NCI-H1436 (cell line): ENCODE data around the gene BMERB1.

ENCODE experiments used
- DNase-seq: peaks from one replicate; lab custom pipeline; 2025; lab: John Stamatoyannopoulos, UW

Gene BMERB1

DNA sequence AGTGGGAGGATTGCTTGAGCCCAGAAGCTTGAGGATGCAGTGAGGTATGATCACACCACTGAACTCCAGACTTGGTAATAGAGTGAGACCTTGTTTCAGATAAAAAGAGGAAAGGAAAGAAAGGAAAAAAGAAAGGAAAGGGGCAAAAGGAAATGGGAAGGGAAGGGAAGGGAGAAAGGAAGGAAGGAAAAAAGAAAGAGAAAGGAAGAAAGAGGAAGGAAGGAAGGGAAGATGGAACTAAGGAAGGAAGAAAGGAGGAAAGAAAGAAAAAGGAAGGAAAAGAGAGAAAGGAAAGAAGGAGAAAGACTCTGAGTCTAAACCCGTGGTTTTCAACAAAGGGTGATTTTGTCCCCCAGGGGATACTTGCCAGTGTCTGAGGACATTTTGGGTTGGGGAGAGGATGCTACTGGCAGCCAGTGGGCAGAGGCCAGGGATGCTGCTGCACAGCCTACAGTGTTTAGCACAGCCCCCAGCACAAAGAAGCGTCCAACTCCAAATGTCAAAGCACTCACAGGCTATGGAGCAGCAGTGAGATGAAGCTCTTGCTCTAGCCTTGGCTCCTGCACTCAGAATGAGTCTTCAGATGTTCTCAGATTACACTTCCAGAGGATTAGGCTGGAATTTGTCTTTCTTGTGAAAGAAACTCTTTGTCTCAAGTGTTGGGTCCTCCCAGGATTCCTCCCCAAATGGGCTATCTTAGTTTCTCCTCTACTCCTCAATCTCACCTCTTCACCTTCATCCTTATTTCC, 64.2 kb downstream of the BMERB1 start:
- DNase-seq = no peak

DNA sequence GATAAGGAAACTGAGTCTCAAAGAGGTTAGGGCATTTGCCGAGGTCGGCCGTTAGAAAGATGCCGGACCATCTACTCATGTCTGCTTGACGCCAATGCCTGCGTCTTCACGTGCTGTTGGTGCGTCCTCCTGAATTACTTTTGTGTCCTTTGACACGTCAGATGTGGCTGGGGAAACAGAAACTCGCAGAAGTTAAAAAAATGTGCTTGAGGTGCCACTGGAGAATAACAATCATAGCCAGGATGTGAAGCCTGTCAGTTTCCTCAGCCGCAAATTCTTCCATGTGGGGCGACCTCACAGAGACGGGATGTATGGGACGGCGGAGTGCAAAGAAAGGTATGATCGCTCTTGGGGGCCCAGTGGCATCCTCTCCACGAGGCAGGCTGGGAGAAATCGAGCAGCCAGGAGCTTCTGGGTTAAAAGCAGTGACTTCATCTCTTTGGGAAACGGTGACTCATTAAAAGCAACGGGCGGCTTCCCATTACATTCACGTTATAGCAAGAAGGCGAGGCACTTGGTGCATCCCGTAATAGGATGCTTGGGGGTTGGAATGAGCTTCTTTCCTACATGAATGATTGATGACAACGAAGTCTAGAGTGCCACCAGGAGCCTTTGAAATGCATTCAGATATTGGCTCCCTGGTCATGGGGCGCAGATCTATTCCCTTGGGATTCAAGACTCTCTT, 67.8 kb downstream of the BMERB1 start:
- no peak for DNase-seq

DNA sequence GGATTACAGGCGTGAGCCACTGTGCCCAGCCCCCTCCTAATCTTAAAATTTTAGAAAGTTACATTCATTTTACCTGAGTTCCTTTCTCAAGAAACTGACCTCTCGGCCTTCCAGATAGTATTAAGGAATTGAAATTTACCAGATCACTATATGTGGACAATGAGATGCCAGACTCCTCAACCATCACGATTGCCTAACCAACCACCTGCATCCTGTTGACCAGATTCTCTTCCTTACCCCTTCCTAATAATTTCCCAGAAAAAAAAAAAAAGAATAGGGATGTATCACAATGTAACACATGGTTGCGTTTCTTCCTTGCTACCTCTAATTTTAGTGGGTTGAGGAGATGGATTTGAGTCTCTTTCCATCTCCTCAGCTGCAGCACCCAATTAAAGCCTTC, 72.1 kb downstream of the BMERB1 start:
- DNase-seq = no peak

DNA sequence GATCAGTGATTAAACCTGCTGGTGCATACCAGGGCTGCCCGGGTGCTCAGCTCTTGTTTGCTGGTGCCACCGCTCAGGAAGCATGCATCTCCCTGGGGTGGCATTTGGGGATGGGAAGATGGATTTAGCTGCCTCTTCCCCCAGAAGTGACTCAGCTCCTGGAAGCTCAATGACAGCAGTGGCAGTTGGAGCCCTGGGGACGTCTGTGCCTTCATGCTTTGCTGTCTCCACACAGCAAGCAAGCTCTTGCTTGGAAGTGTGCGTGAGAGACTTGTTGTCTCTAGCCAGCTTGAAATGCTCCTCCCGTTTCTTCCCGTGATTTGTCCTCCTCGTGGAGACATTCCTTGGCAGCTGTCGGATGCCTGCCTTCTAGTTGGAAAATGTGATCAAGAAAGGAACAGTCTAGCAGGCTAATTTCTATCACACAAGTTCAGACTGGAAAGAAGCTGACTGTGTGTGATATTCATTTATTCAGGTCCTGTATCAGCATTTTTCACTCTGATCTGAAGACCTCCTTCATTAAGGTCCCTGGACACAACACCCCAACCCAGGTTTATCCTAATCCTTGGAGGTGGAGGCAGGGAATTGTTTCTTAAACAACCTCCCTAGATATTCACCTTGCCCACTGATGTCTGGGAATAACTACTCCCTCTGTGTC, 73.0 kb downstream of the BMERB1 start:
- DNase-seq = no peak

DNA sequence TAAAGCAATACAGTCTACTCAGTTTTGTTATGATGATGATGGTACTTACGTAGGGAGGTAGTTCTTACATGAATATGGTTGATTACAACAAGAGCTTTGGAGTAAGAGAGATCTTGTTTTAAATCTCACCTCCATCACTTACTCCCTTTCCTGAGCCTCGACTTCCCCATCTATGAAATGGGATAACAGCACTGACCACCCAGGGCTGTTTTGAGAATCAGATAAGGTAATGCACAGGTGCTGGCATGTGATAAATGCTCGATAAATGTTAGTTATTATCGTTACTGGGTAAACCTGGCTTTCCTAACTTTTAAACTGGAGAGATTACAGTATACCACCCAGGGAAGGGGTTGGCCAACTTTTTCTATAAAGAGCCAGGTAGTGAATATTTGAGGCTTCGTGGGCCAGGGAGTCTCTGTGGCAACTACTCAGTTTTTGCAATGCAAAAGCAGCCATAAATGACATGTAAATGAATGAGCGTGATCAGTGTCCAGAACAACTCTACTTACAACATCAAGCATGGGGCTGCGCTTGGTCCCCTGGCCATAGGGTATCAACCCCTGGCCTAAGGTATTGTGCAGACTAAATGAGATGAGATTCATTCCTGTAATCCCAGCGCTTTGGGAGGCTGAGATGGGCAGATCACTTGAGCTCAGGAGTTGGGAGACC, 73.7 kb downstream of the BMERB1 start:
- DNase-seq = no peak

DNA sequence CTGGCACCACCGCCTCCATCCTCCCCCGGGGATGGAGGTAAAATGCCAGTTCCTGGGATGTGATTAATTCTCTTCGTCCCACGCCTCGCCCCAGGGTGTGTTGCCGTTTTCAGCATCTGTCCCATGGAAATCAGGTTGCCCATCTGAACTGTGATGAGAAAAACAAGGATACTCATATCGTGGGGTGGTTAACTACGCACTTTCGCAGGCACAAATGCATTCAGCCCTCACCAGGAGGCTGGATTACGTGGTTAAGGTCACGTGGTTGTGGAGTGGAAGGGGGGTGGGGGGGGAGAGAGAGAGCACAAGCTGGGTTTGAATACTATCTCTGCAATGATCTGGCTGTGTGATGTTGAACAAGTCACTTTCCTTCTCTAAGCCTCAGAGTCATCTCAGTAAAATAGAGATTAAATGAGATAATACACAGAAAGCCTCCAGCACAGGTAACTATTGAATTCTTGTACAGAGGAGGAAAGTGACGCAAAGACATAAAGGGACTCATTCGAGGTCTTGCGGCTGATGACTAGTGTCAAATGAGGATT, 74.7 kb downstream of the BMERB1 start:
- DNase-seq = no peak

DNA sequence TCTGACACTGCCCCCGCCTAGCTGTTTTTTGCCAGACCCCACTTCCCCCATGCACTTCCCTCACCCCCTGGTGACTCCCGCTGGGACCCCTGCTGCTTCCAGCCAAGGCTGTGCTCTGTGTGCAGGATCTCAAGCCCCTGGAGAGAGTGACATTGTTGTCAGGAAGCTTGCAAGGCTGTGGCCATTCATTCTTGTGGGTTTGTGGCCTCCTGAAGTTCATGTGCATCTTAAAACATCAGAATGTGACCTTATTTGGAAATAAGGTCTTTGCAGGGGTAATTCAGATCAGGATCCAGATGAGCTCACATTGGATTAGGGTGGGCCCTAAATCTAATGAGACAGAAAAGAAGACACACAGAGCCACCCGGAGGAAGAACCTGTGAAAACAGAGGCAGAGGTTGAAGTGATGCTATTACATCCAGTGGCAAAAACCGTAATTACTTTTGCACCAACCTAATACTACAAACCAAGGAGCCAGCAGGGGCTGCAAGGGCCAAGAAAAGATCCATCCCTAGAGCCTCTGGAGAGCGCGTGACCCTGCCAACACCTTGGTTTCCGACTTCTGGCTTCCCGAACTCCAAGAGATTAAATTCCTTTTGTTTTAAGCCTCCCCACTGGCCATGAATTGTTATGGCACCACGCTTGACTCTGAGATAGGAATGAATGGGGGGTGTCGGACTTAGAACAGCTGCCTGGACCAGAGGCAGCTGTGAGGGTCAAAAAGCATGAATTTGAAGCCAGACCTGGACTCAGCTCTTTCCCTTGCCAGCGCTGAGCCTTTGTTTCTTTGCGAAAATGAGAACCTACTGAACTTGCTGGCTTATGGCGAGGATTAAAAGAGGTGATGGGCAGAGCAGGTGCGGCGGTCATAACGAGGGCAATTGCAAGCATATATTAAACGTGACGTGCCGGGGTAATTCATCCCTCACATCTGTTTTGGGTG, 75.5 kb downstream of the BMERB1 start:
- no peak for DNase-seq

DNA sequence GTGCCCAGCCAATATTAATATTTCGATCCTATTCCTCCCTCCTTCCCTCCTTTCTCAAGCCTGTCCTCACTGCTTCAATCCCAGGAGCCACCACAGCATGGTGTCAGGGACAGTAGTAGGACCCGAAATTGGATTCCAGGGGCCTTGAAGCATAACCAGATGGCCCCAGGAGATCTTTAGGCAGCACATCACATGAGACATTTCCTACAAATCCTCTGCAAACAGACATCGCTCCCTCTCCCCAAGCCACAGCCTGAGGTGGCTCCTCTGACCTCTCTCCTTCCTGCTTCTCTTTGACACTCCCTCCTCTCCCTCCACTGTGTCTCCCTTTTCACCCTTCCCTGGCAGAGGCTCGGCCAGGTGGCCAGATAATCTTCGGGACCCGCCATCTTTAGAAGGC, 76.6 kb downstream of the BMERB1 start:
- no peak for DNase-seq

DNA sequence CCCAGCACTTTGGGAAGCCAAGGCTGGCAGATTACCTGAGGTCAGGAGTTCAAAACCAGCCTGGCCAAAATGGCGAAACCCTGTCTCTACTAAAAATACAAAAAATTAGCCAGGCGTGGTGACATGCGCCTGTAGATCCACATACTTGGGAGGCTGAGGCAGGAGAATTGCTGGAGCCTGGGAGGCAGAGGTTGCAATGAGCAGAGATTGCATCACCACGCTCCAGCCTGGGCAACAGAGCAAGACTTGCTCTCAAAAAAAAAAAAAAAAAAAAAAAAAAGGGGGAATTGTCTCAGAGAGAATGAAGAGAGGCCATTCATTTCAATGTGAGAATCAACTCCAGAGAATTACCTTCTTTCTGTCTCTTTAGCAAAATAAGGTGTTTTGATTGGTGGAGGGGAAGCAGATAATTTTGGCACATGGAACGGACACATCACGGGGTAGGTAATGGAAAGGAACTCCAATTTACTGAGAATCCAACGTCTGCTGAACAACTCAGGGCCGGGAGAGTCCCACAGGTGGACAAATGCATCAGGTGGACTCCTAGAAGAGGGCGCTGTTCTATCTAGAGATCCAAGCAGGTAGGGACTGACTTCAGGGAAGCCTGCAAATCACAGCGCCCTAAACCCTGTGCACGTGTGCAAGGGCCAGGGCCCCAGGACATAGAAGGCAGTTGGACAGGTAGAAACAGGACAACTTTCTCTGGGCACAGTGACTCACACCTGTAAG, 77.5 kb downstream of the BMERB1 start:
- DNase-seq = no peak

DNA sequence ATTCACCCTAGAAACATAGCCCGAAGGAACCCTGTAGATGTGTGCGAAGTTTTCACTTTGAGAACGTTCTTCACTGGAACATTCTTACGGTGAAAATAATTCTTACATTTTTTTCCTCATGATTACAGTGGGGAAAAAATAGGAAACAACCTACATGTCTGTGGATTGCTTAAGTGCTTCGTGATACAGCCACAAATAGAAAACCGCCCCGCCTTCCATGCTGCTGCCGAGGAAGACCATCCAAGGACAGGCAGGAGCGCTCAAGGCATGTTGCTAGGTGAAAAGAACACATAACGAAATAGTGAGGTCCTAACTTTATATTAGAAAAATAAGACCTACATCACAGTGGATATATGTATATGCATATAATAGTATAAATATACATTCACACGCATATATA, 78.8 kb downstream of the BMERB1 start:
- no peak for DNase-seq

DNA sequence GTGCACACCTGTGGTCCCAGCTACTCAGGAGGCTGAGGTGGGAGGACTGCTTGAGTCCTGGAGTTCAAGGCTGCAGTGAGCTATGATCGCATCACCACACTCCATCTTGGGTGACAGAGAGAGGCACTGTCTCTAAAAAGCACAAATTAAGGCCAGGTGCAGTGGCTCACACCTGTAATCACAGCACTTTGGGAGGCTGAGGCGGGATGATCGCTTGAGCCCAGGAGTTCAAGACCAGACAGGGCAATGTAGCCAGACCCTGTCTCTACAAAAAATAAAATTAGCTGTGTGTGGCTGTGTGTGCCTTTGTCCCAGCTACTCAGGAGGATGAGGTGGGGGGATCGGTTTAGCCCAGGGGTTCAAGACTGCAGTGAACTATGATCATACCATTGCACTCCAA, 81.6 kb downstream of the BMERB1 start:
- no peak for DNase-seq

DNA sequence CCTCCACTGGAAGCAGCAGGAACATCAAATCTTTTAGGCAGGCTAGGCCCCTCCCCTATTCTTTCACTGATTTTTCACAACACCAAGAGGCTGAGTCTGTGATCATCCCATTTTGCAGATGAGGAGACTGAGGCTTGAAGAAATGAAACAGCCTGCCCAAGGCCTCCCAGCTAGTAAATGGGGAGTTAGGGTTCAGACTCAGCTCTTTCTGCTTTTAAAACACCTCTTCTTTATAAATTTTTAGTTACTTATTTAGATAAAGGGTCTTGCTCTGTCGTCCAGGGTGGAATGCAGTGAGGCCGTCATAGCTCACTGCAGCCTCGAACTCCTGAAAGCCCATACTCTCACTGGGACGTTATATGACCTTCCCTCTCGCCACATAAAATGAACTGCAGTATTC, 82.2 kb downstream of the BMERB1 start:
- no peak for DNase-seq

DNA sequence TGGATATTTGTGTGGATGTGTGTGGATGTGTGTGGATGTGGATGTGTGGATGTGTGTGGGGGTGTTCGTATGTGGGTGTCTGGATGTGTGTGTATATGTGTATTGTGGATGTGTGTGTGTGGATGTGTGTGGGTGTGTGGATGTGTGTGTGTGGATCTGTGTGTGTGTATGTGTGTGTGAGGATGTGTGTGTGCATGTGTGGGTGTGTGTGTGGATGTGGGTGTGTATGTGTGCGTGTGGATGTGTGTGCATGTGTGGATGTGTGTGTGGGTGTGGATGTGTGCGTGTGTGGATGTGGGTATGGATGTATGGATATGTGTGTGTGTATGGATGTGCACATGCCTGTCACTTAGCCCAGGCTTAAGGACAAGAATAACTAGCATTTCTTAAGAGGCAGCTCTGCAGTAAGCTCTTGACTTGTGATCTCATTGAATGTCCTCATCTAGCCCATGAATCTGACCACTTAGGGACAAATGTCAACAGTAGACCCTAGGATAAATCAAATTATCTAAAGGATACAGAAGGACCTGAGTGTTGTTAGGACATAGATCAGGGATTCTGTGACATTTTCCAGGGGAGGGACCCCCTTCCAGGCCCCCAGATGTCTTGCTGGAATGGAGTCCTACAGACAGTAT, 83.5 kb downstream of the BMERB1 start:
- DNase-seq = no peak

DNA sequence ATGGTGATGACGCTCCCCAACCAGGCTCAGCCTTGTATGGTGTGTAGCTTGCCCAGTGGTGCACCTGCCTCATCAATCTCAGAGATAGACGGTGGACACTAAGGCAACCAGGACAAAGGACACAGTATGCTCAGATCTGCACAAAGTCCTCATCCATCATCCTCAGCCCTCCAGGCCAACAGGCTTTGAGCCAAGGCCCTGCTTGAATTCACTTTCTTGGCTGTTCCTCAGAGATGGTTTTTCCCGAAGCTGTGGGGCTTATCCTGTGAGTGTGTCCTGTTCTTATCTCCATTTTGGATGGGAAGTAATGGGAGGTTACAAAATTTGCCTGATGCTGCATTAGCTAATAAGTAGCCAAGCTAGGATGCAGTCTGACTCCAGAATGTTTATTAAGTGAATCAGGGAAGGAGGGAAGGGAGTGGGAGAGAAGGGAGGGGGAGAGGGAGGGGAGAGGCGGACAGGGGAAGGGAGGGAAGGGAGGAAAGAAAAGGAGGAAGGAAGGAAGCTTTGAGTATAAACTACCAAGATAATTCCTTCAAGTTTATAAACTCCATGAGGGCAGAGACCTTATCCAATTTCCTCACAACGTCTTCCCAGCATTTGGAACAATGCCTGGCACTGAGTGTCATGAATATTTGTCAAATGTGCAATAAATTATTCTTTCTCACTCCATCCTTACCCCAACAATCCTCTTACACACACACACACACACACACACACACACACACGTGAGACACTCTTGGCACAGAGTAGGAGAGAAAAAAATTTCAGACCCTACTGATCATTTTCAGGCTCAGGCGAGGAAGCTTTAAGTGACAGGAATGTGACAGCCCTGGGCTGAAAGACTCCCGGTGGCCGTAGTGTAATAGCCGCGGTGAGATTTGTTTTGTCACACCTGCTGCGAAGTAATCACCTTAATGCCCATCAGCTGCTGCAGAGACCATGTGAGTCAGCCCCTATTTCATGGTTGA, 84.3 kb downstream of the BMERB1 start:
- DNase-seq = no peak

DNA sequence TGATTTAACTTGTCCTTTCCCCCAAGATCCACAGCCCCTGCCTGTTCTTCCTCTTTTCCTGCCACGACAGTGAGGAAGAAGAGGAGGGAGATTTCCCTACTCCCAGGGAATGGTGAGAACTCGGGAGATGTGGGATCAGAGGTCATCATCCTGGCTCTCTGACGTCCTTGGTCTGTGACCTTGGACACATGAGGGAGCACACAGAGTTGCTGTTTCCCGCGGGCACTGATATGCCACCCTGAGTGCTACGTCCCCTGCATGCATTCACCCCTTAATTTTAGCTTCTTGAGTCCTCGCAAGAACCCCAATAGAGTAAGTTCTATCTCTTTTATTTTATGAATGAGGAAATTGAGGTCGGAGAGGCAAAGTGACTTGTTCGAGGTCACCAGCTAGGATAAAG, 85.4 kb downstream of the BMERB1 start:
- DNase-seq = no peak

DNA sequence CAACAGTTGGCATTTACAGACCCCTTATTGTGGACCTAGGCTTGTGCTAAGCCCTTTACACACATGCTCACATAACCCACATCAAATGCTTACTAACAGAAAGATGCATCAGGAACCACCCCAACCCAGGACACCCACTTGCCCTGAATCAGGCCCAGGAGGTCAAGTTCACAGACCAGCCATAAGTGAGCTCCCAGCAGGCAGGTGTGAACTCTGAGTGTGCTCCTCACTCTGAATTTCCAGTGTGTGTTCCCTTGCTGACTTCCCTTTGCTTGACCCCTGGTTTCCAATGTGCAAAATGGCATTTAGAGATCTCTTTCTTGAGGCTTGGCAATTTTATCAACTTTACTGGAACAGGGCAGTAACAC, 87.0 kb downstream of the BMERB1 start:
- no peak for DNase-seq

DNA sequence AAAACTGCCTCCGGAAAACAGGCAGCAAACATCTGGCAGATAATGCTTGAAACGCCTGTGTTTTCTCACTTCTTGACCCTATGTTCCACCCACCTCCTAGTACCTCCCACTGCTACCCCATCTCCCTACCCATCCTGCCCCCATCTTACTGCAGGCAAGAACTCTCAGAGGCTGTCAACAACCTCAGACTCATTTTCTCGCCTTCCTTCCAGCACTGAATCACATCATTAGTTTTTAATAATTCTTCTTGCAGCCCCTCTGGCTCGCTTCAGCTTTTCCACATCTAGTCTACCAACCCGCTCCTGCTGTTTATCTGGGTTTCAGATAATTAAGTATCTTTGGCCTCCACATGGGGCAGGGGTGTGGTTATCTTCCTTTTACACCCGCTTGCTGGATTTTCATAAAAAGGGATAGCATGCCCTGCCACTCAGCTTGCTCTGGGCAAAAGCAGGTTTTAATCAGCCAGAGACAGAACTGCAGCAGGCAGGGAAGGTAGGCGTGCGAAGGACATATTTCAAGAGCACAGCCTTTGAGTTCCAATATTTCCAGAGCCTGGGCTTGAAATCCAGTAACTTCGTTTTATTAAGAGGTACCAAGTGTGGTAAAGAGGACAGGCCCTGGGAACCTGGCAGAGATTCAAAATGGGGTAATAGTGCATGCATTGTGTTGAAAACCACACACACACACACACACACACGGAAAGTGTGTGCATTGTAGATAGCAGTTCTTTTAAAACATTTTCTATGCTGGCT, 87.5 kb downstream of the BMERB1 start:
- DNase-seq = no peak

DNA sequence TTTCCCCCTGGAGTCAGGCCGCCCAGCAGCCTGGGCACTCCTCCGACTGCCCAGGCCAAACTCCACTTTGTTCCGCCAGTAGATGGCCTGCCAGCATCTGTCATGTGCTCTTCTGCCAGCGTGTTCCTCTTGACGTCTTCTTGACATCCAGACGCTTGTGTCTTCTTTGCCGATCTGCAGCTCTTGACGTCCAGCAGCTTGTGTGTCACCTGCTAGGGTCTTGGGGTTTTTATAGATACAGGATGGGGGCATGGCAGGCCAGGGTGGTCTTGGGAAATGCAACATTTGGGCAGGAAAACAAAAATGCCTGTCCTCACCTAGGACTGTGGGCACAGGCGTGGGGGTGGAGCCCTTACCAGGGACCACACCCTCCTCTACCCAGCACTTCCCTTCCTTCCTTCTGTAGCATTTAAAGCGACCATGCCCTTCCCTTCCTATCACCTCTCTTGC, 88.7 kb downstream of the BMERB1 start:
- no peak for DNase-seq
